Mesenchymal stem cell (in vitro differentiated cells and primary cell): ENCODE results near the gene NKAPL.

Source experiments
- DNase-seq: peaks from one replicate; pipeline ENCODE4 v3.0.0-alpha.2; 2013
- H2AFZ ChIP-seq: one replicate; pipeline ENCODE4 v1.6.1; 2013; ENCODE audit warnings: low read depth, mild to moderate bottlenecking, control low read depth, inconsistent platforms, low read length, moderate library complexity
- H2AK5ac ChIP-seq: 2 replicates; pipeline ENCODE4 v1.6.1; 2013; ENCODE audit warnings: low read length, moderate library complexity, mild to moderate bottlenecking, inconsistent platforms; ENCODE audit not compliant: severe bottlenecking
- H2BK120ac ChIP-seq: one replicate; pipeline ENCODE4 v1.6.1; 2013; ENCODE audit warnings: low read depth, mild to moderate bottlenecking, inconsistent platforms, low read length, moderate library complexity
- H2BK12ac ChIP-seq, 2 experiments: one replicate each; pipeline ENCODE4 v1.6.1; 2013; ENCODE audit warnings: inconsistent platforms in 2 of 2, low read length in 2 of 2, mild to moderate bottlenecking in 2 of 2, moderate library complexity in 2 of 2, control low read depth in 1 of 2
- H2BK15ac ChIP-seq: one replicate; pipeline ENCODE4 v1.6.1; 2013; ENCODE audit warnings: mild to moderate bottlenecking, low read depth, inconsistent platforms; ENCODE audit not compliant: poor library complexity, severe bottlenecking
- H2BK5ac ChIP-seq: 2 replicates; pipeline ENCODE4 v1.6.1; 2013; ENCODE audit warnings: low read depth, mild to moderate bottlenecking, low read length, control low read depth, inconsistent platforms; ENCODE audit not compliant: poor library complexity, severe bottlenecking
- H3K14ac ChIP-seq, 2 experiments: one replicate each; pipeline ENCODE4 v1.6.1; 2013; ENCODE audit warnings: inconsistent platforms in 2 of 2, low read length in 2 of 2, control low read depth in 1 of 2, mild to moderate bottlenecking in 1 of 2, moderate library complexity in 1 of 2
- H3K18ac ChIP-seq, 2 experiments: one replicate each; pipeline ENCODE4 v1.6.1; 2013; ENCODE audit warnings: inconsistent platforms in 2 of 2, low read length in 2 of 2, control low read depth in 1 of 2, low read depth in 1 of 2, mild to moderate bottlenecking in 1 of 2
- H3K23ac ChIP-seq, 2 experiments: one replicate each; pipeline ENCODE4 v1.6.1; 2013; ENCODE audit warnings: inconsistent platforms in 2 of 2, low read length in 2 of 2, mild to moderate bottlenecking in 2 of 2, moderate library complexity in 2 of 2, control low read depth in 1 of 2
- H3K27ac ChIP-seq: 2 replicates; pipeline ENCODE4 v1.5.1; 2013; ENCODE audit warnings: mild to moderate bottlenecking, moderate library complexity, low read length, control low read depth, inconsistent platforms; ENCODE audit not compliant: poor library complexity, severe bottlenecking
- H3K27me3 ChIP-seq, 2 experiments: 2 replicates each; pipeline versions ENCODE4 v1.6.1 to v1.7.0; 2013; ENCODE audit warnings: low read length in 2 of 2, mild to moderate bottlenecking in 2 of 2, moderate library complexity in 2 of 2, control low read depth in 1 of 2, inconsistent platforms in 1 of 2; ENCODE audit not compliant: control insufficient read depth in 1 of 2, insufficient read depth in 1 of 2
- H3K36me3 ChIP-seq, 2 experiments: 2 replicates each; pipeline versions ENCODE4 v1.6.1 to v1.7.0; 2013; ENCODE audit warnings: low read length in 2 of 2, control low read depth in 1 of 2, inconsistent platforms in 1 of 2, low read depth in 1 of 2, mild to moderate bottlenecking in 1 of 2; ENCODE audit not compliant: insufficient read depth in 2 of 2, control insufficient read depth in 1 of 2
- H3K4ac ChIP-seq, 2 experiments: one replicate each; pipeline ENCODE4 v1.6.1; 2013; ENCODE audit warnings: inconsistent platforms in 2 of 2, low read length in 2 of 2, mild to moderate bottlenecking in 2 of 2, moderate library complexity in 2 of 2, control low read depth in 1 of 2, low read depth in 1 of 2
- H3K4me1 ChIP-seq: 2 replicates; pipeline ENCODE4 v1.6.1; 2013; ENCODE audit warnings: low read depth, low read length, control low read depth; ENCODE audit not compliant: control insufficient read depth, insufficient read depth
- H3K4me2 ChIP-seq: 2 replicates; pipeline ENCODE4 v1.6.1; 2013; ENCODE audit warnings: low read length, mild to moderate bottlenecking, inconsistent platforms; ENCODE audit not compliant: poor library complexity, severe bottlenecking
- H3K4me3 ChIP-seq, 2 experiments: 2 replicates each; pipeline versions ENCODE4 v1.5.1 to v1.7.0; 2013; ENCODE audit warnings: low read length in 2 of 2, mild to moderate bottlenecking in 2 of 2, control low read depth in 1 of 2, low read depth in 1 of 2; ENCODE audit not compliant: insufficient read depth in 1 of 2
- H3K79me1 ChIP-seq: replicated peaks from 2 replicates; pipeline ENCODE4 v1.6.1; 2013; ENCODE audit warnings: mild to moderate bottlenecking, control low read depth, low read length, inconsistent platforms; ENCODE audit not compliant: poor library complexity, severe bottlenecking
- H3K9ac ChIP-seq: 2 replicates; pipeline ENCODE4 v1.7.0; 2013; ENCODE audit warnings: mild to moderate bottlenecking, low read length, moderate library complexity
- H3K9me3 ChIP-seq: 2 replicates; pipeline ENCODE4 v1.7.0; 2013; ENCODE audit warnings: mild to moderate bottlenecking, low read length; ENCODE audit not compliant: control insufficient read depth
- H4K8ac ChIP-seq: one replicate; pipeline ENCODE4 v1.6.1; 2013; ENCODE audit warnings: inconsistent platforms, mild to moderate bottlenecking, low read length, moderate library complexity
- H4K91ac ChIP-seq: one replicate; pipeline ENCODE4 v1.6.1; 2013; ENCODE audit warnings: mild to moderate bottlenecking, low read length, inconsistent platforms
- WGBS: methylation state at CpG from one replicate; pipeline ENCODE4 v1.1.7; 2013; ENCODE audit warnings: mixed read lengths; 5-methylcytosine and 5-hydroxymethylcytosine counted together

Gene NKAPL

DNA sequence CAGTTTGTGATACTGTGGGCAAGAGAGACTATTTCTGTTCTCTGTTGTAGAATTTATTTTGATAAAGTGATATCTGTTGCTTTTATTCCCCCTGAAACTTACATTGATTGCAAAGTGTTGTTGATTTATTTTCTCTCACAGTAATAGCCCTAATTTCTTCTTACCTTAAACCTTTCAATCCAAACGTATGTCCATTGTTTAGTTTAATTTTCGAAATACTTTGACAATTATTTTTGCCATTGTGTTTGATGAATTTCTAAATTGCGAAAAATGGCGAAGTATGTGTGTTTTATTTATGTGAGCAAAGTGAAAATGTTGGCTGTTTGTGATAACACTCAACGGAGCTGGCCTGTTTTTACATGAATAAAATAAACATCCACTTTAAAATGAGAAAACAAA is 7.5 kb downstream of the NKAPL start:
- Histone ChIP-seq H2AK5ac (no peak overlapping the region), H3K79me1 (peaks cover 11% of the 10 kb centered on the region), H3K4me1 (peaks cover 3% of the 10 kb centered on the region), H3K23ac (no peak overlapping the region), H3K4me2 (peak overlapping the region; percentile 60), H3K14ac (no peak overlapping the region), H2AFZ (no peak overlapping the region), H2BK5ac (no peak overlapping the region), H3K36me3 (peaks cover 0 to under 1% of the 10 kb centered on the region in 2 experiments), H3K27ac (peak overlapping the region; percentile 91), H3K9ac (peak overlapping the region; percentile 97), H4K8ac (no peak overlapping the region), H4K91ac (no peak overlapping the region), H3K4me3 (peak overlapping the region; percentile 63 to 96), H3K18ac (no peak overlapping the region), H3K4ac (no peak overlapping the region), H2BK12ac (no peak overlapping the region), H3K9me3 (no peaks in the 10 kb centered on the region), H3K27me3 (no peaks in the 10 kb centered on the region), H2BK120ac (no peak overlapping the region), H2BK15ac (no peak overlapping the region)
- DNase-seq: no peak
- WGBS: 20% methylated on average over 4 of the region's 5 CpGs

DNA sequence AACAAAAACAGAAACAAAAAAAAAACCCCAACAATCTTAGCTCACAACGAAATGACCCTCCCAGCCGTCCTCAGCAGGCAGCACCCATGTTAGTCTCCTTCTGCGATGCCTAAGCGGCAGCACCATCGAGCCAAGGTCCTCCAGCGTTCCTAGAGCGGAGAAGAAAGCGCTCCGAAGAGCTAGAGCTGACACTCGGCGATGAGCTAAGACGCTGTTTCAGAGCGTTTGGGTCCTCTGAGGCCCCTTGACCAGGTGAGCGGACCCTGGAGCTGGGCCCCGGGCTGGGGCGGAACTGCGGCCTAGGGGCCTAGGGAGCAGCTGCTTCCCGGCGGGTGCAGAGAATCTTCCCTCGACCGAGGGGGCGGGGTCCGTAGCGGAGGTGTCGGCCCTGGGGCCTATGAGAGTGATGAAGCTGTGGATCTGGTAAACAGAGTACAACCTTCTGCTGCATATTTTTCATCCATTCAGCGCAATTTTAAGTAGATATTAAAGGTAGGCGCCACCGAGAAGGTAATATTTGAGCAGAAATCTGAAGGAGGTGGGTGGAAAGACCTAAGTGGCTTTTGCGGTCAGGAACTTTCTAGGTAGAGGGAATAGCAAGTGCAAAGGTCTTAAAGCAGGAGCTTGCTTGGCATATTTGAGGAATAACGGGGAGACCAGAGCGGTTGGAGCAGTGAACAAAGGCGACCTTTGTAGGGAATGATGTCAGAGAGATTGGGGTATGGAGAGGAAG is 8.0 kb downstream of the NKAPL start, which contains the start of gene ZSCAN26:
Gene ZSCAN26 (plus strand): TSS at position 182 of the 733 bp plus-strand sequence. CDS start 4,777 bp downstream, outside the sequence.
- WGBS: under 1% methylated on average over 26 of the region's 32 CpGs
- no peaks in the 10 kb centered on the region for H3K27me3 ChIP-seq
- peak within 1 kb of the TSS; percentile 5 for H4K91ac ChIP-seq
- H3K23ac ChIP-seq: peak within 1 kb of the TSS in 1 of 2 experiments; percentile 93
- peak within 1 kb of the TSS; percentile 91 for H2AFZ ChIP-seq
- no peak within 1 kb of the TSS for H2BK15ac ChIP-seq
- DNase-seq: peak; percentile 91
- H3K9ac ChIP-seq: peak within 1 kb of the TSS; percentile 97
- H3K18ac ChIP-seq: peak within 1 kb of the TSS in 1 of 2 experiments; percentile 91
- peak within 1 kb of the TSS in 1 of 2 experiments; percentile 93 for H3K4ac ChIP-seq
- peak within 1 kb of the TSS; percentile 60 for H3K4me2 ChIP-seq
- H2AK5ac ChIP-seq: no peak within 1 kb of the TSS
- H4K8ac ChIP-seq: peak within 1 kb of the TSS; percentile 24
- peak within 1 kb of the TSS in 1 of 2 experiments; percentile 57 for H2BK12ac ChIP-seq
- peaks cover 3% of the 10 kb centered on the region for H3K4me1 ChIP-seq
- peaks cover 16% of the 10 kb centered on the region for H3K79me1 ChIP-seq
- no peak within 1 kb of the TSS for H2BK120ac ChIP-seq
- no peaks in the 10 kb centered on the region for H3K9me3 ChIP-seq
- peak within 1 kb of the TSS; percentile 3 for H2BK5ac ChIP-seq
- peak within 1 kb of the TSS; percentile 91 for H3K27ac ChIP-seq
- H3K14ac ChIP-seq: peak within 1 kb of the TSS in 1 of 2 experiments; percentile 53
- peaks cover 5 to 6% of the 10 kb centered on the region in 2 experiments for H3K36me3 ChIP-seq
- peak within 1 kb of the TSS; percentile 63 to 96 for H3K4me3 ChIP-seq

DNA sequence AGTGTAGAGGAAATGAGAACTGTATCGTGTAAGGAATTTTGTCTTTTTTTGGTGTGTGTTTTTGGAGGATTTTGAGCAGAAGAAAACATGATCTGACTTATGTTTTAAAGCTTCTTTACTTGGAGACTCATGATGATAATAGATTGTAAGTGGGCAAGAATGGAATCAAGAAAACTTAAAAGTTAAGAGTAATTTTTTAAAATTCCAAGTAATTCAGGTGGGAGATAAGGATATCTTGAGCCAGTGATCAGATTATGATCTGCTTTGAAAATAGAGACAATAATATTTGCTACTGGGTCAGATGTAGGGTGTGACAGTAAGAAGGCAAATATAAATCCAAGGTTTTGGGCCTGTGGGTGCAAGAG is 8.6 kb downstream of the NKAPL start:
- Histone ChIP-seq H3K4me3 (peak overlapping the region in 1 of 2 experiments; percentile 96), H2AFZ (no peak overlapping the region), H2BK12ac (no peak overlapping the region), H3K79me1 (peaks cover 19% of the 10 kb centered on the region), H3K4ac (no peak overlapping the region), H3K4me1 (peaks cover 3% of the 10 kb centered on the region), H3K36me3 (peaks cover 6 to 12% of the 10 kb centered on the region in 2 experiments), H2BK5ac (no peak overlapping the region), H3K4me2 (peak overlapping the region; percentile 60), H2AK5ac (no peak overlapping the region), H3K9me3 (no peaks in the 10 kb centered on the region), H3K27ac (peak overlapping the region; percentile 91), H3K18ac (peak overlapping the region in 1 of 2 experiments; percentile 28), H2BK120ac (no peak overlapping the region), H2BK15ac (no peak overlapping the region), H3K14ac (no peak overlapping the region), H3K23ac (no peak overlapping the region), H4K91ac (no peak overlapping the region), H3K9ac (peak overlapping the region; percentile 97), H3K27me3 (no peaks in the 10 kb centered on the region), H4K8ac (no peak overlapping the region)
- WGBS: 0% methylated on average over 1 of the region's 1 CpG
- DNase-seq: no peak

DNA sequence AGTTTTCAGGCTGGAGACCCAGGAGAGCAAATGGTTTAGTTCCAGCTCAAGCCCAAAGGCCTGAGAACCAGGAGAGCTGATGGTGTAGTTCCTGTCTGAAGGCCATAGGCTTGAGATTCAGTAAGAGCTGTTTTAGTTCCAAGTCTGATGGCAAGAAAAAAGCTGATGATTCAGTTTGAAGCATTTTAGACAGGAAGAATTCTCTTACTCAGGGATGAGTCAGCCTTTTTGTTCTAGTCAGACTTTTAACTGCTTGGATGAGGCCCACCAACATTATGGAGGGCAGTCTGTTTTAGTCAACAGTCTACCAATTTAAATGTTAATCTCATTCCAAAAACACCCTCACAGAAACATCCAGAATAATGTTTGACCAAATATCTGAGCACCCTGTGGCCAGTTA is 10.4 kb downstream of the NKAPL start:
- peak; percentile 85 for DNase-seq
- Histone ChIP-seq H2BK15ac (no peak overlapping the region), H3K27me3 (no peaks in the 10 kb centered on the region), H3K4me2 (no peak overlapping the region), H3K79me1 (peaks cover 21% of the 10 kb centered on the region), H2AFZ (no peak overlapping the region), H4K8ac (no peak overlapping the region), H3K36me3 (peaks cover 10 to 30% of the 10 kb centered on the region in 2 experiments), H3K18ac (no peak overlapping the region), H4K91ac (no peak overlapping the region), H2AK5ac (no peak overlapping the region), H3K9ac (peak overlapping the region; percentile 47), H3K14ac (no peak overlapping the region), H3K23ac (no peak overlapping the region), H2BK120ac (no peak overlapping the region), H3K9me3 (no peaks in the 10 kb centered on the region), H3K27ac (peak overlapping the region; percentile 81), H3K4ac (no peak overlapping the region), H3K4me3 (no peak overlapping the region), H2BK12ac (no peak overlapping the region), H3K4me1 (peaks cover 3% of the 10 kb centered on the region), H2BK5ac (no peak overlapping the region)
